ENCODE results near the gene PTPRD. TPM values are rescaled to one million over a fixed set of nuclear protein-coding genes. Genes with fewer than 3 reads are reported as not detected.

The PTPRD gene
- total and polyA plus RNA-seq, 9 of the 15 experiments (the other 6 are each of a cell fraction or from before 2014, with no cell fraction given), result 0.11 TPM; not detected in 8

DNA sequence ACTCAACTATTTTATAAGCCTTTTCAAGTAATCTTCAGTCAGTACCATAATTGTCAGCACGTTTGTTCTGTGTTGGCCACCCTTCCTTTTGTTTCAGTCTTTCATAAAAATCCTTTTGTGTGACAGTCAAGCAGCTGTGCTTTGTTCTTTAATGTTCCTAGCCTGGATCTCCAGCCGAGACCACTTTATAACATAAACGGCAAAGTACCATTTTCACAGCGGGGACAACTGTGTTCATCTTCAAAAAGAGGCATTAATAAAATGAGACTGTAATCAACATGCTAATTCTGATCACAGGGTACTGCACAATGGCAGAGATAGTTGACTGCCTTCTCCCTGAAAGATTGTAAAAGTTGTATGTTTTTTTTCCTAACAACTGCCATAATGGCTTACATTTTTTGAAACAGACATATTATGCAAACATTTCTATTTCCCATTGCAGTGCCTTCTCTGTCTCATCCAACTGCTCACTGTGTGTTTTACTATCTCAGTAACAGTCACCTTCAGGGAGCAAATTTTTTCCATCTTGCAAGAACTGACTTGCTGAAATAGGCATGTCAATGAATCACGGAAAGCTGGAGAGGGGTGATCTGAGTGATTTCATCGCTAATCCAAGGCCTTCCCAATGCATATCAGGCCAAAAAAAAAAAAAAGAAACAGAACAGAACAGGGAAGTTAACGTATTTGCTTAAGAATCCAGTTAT lies 1984.7 kb downstream of the PTPRD start (continued):
- TF ChIP-seq HES1 (IDR thresholded peaks at IDR 0.05; ENCODE audit: low read depth) (no peak), SP2 (IDR thresholded peaks at IDR 0.05; ENCODE audit: extremely low read depth, low read depth, low read length, poor library complexity, severe bottlenecking) (no peak), GTF2A2 (tag; IDR thresholded peaks at IDR 0.05) (no peak), FOSL1 (tag; conservative IDR thresholded peaks at IDR 0.05) (no peak)

DNA sequence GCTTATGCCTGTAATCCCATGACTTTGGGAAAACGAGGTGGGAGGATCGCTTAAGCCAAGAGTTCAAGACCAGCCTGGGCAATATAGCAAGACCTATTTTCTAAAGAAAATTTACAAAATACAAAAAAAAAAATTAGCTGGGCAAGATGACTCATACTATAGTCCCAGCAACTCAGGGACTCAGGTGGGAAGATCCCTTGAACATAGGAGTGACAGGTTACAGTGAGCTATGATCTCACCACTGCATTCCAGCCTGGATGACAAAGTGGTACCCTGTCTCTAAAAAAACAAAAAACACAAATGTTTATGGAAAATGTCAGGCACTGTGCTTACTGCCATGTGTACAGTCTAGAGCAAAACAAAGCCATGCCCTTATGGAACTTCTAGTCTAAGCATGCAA lies 1989.9 kb downstream of the PTPRD start:
- no peaks in the 10 kb centered on the region for H3K36me3 ChIP-seq (ENCODE audit: control insufficient read depth, insufficient read depth, low read length)
- H3K27ac ChIP-seq (ENCODE audit: extremely low read depth, low read depth, low read length), result no peak overlapping the region
- no peaks in the 10 kb centered on the region for H3K79me2 ChIP-seq (ENCODE audit: control insufficient read depth, insufficient read depth, low read length)
- DNase-seq (ENCODE audit: extremely low read depth in 1 of 4, low spot score in 3 of 4) (no peak), ATAC-seq (no peak), FAIRE-seq (no peak)
- intact Hi-C loops (cut with micrococcal nuclease) (no loop called here), in situ Hi-C loops (cut with MboI) (no loop called here)
- 0% methylated on average over 2 of the region's 2 CpGs for WGBS (ENCODE audit: insufficient coverage, low coverage, missing lambda C conversion rate)
- TF ChIP-seq ETV5 (CRISPR knock-in tag; IDR thresholded peaks at IDR 0.05; ENCODE audit: low read depth) (no peak), ZNF583 (CRISPR knock-in tag; IDR thresholded peaks at IDR 0.05) (no peak), ZNF197 (CRISPR knock-in tag; IDR thresholded peaks at IDR 0.05; ENCODE audit: low read depth) (no peak), IRF1 (CRISPR knock-in tag; IDR thresholded peaks at IDR 0.05; ENCODE audit: borderline replicate concordance) (no peak), CHCHD3 (CRISPR knock-in tag; IDR thresholded peaks at IDR 0.05) (no peak), XRCC3 (IDR thresholded peaks at IDR 0.05) (no peak), CREB5 (CRISPR knock-in tag; IDR thresholded peaks at IDR 0.05) (no peak), FIP1L1 (IDR thresholded peaks at IDR 0.05; ENCODE audit: low read depth, low read length, poor library complexity, severe bottlenecking) (no peak)
- TF ChIP-seq, protein P1, sequence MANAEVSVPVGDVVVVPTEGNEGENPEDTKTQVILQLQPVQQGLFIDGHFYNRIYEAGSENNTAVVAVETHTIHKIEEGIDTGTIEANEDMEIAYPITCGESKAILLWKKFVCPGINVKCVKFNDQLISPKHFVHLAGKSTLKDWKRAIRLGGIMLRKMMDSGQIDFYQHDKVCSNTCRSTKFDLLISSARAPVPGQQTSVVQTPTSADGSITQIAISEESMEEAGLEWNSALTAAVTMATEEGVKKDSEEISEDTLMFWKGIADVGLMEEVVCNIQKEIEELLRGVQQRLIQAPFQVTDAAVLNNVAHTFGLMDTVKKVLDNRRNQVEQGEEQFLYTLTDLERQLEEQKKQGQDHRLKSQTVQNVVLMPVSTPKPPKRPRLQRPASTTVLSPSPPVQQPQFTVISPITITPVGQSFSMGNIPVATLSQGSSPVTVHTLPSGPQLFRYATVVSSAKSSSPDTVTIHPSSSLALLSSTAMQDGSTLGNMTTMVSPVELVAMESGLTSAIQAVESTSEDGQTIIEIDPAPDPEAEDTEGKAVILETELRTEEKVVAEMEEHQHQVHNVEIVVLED (CRISPR knock-in tag; IDR thresholded peaks at IDR 0.05), result no peak
- TF ChIP-seq, protein P2, sequence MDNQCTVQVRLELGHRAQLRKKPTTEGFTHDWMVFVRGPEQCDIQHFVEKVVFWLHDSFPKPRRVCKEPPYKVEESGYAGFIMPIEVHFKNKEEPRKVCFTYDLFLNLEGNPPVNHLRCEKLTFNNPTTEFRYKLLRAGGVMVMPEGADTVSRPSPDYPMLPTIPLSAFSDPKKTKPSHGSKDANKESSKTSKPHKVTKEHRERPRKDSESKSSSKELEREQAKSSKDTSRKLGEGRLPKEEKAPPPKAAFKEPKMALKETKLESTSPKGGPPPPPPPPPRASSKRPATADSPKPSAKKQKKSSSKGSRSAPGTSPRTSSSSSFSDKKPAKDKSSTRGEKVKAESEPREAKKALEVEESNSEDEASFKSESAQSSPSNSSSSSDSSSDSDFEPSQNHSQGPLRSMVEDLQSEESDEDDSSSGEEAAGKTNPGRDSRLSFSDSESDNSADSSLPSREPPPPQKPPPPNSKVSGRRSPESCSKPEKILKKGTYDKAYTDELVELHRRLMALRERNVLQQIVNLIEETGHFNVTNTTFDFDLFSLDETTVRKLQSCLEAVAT (IDR thresholded peaks at IDR 0.05), result no peak
- H3K4me3 ChIP-seq, result no peak overlapping the region
- no peak overlapping the region for H3K9ac ChIP-seq (ENCODE audit: insufficient read depth in 1 of 2, low read depth in 2 of 2, low read length in 2 of 2)
- no peaks in the 10 kb centered on the region for H4K20me1 ChIP-seq (replicated peaks; ENCODE audit: control insufficient read depth, insufficient read depth, low read length)
- POLR2A ChIA-PET, result no interaction called here
- BruUV-seq (replicated peaks), result no TSS peak
- CTCF ChIA-PET (ENCODE audit: low intra/inter-chr PET ratio), result no interaction called here
- H3K27me3 ChIP-seq (ENCODE audit: control insufficient read depth in 2 of 2, insufficient read depth in 2 of 2, low read length in 2 of 2), result no peaks in the 10 kb centered on the region
- H2AFZ ChIP-seq (ENCODE audit: low read depth, low read length), result no peak overlapping the region
- no peaks in the 10 kb centered on the region for H3K9me1 ChIP-seq (ENCODE audit: control insufficient read depth, insufficient read depth, low read length)
- H3K4me2 ChIP-seq (ENCODE audit: insufficient read depth, low read length), result no peak overlapping the region
- H3K9me3 ChIP-seq (replicated peaks; ENCODE audit: control insufficient read depth, insufficient read depth, low read depth, low read length), result no peaks in the 10 kb centered on the region
- H3K4me1 ChIP-seq (replicated peaks in 1 of 2; ENCODE audit: control insufficient read depth in 2 of 2, insufficient read depth in 2 of 2, low read length in 2 of 2), result no peaks in the 10 kb centered on the region
